Ishikawa (cell line): ENCODE measurements around the gene CPEB2.

ENCODE experiments used
- CREB1 ChIP-seq: IDR thresholded peaks from 2 replicates; pipeline ENCODE4 v1.6.1; 2012; ENCODE audit warnings: low read depth
- EGR1 ChIP-seq: IDR thresholded peaks from 2 replicates; pipeline ENCODE4 v1.6.1; 2012
- EP300 ChIP-seq: IDR thresholded peaks from 2 replicates; pipeline ENCODE4 v1.6.1; 2012; ENCODE audit warnings: borderline replicate concordance
- FOXM1 ChIP-seq: IDR thresholded peaks from 2 replicates; pipeline ENCODE4 v1.6.1; 2012; ENCODE audit warnings: low read depth, borderline replicate concordance
- MAX ChIP-seq: IDR thresholded peaks from 2 replicates; pipeline ENCODE4 v1.6.1; 2012
- NFIC ChIP-seq: IDR thresholded peaks from 2 replicates; pipeline ENCODE4 v1.6.1; 2012
- REST ChIP-seq: IDR thresholded peaks from 2 replicates; pipeline ENCODE4 v1.6.1; 2012; ENCODE audit warnings: low read depth, mild to moderate bottlenecking
- TAF1 ChIP-seq: IDR thresholded peaks from 2 replicates; pipeline ENCODE4 v1.6.1; 2012; ENCODE audit warnings: low read depth, mild to moderate bottlenecking
- YY1 ChIP-seq: IDR thresholded peaks from 2 replicates; pipeline ENCODE4 v1.6.1; 2012; ENCODE audit warnings: low read depth

GRCh38 chr4:15066140-15066539 is 63.9 kb downstream of the CPEB2 start:
- TF ChIP-seq REST: no peak
- TF ChIP-seq MAX: no peak
- TF ChIP-seq EP300: no peak
- TF ChIP-seq NFIC: no peak
- no peak for TF ChIP-seq YY1
- TF ChIP-seq EGR1: no peak
- no peak for TF ChIP-seq CREB1
- TF ChIP-seq TAF1: no peak
- no peak for TF ChIP-seq FOXM1
